Skin of body (tissue), 2 donors: ENCODE data around the gene KCNMA1. TPM values are rescaled to one million over a fixed set of nuclear protein-coding genes. Genes with fewer than 3 reads are reported as not detected.
"Not testable (repeated sequence)": the region's sequence is repeated elsewhere in the genome, so short reads cannot be mapped to it uniquely, and the experiment has no call there.

Experiments
- DNase-seq: peaks from one replicate; lab custom pipeline; 2025; lab: John Stamatoyannopoulos, UW
- total RNA-seq: library from RNA; depleted of rRNA; stranded (reverse); fragments of >200 nt; gene quantifications from one replicate; pipeline ENCODE4 v1.2.3, GENCODE V29; 2014

The KCNMA1 gene
- 11.7 TPM for total RNA-seq

- DNase-seq, result no peak
These were observed at the start of gene KCNMA1 for GRCh38 chr10:77637532-77638320. TSS of gene KCNMA1 (minus strand) at chr10:77637808.

GRCh38 chr10:77686650-77687417 is 49.2 kb upstream of the KCNMA1 start:
- no peak for DNase-seq

- DNase-seq, result no peak
These were observed 48.5 kb upstream of the KCNMA1 start for GRCh38 chr10:77686096-77686495.

GRCh38 chr10:77685432-77685831 is 47.8 kb upstream of the KCNMA1 start:
- no peak for DNase-seq

- DNase-seq, result not testable (repeated sequence)
These were observed 45.5 kb upstream of the KCNMA1 start for GRCh38 chr10:77683088-77683432.

- no peak for DNase-seq
These were observed 44.9 kb upstream of the KCNMA1 start for GRCh38 chr10:77682393-77683087.

GRCh38 chr10:77681839-77682238 is 44.2 kb upstream of the KCNMA1 start:
- no peak for DNase-seq

GRCh38 chr10:77680811-77681210 is 43.2 kb upstream of the KCNMA1 start:
- DNase-seq, result no peak

- DNase-seq, result no peak
These were observed 42.5 kb upstream of the KCNMA1 start for GRCh38 chr10:77680065-77680464.

- DNase-seq, result no peak
These were observed 41.6 kb upstream of the KCNMA1 start for GRCh38 chr10:77679217-77679616.

GRCh38 chr10:77678146-77678545 is 40.5 kb upstream of the KCNMA1 start:
- DNase-seq, result no peak

GRCh38 chr10:77675347-77675746 is 37.7 kb upstream of the KCNMA1 start:
- no peak for DNase-seq

- no peak for DNase-seq
These were observed 36.0 kb upstream of the KCNMA1 start for GRCh38 chr10:77673515-77674140.

- DNase-seq, result no peak
These were observed 35.5 kb upstream of the KCNMA1 start for GRCh38 chr10:77673101-77673500.

- no peak for DNase-seq
These were observed 34.1 kb upstream of the KCNMA1 start for GRCh38 chr10:77671594-77672252.

GRCh38 chr10:77670817-77671443 is 33.3 kb upstream of the KCNMA1 start:
- DNase-seq, result no peak

GRCh38 chr10:77669892-77670291 is 32.3 kb upstream of the KCNMA1 start:
- no peak for DNase-seq

GRCh38 chr10:77667426-77668324 is 30.1 kb upstream of the KCNMA1 start:
- DNase-seq, result no peak

GRCh38 chr10:77666821-77667220 is 29.2 kb upstream of the KCNMA1 start:
- no peak for DNase-seq

- no peak for DNase-seq
These were observed 27.1 kb upstream of the KCNMA1 start for GRCh38 chr10:77664696-77665095.
